ENCODE results near the gene IRF3.

DNA sequence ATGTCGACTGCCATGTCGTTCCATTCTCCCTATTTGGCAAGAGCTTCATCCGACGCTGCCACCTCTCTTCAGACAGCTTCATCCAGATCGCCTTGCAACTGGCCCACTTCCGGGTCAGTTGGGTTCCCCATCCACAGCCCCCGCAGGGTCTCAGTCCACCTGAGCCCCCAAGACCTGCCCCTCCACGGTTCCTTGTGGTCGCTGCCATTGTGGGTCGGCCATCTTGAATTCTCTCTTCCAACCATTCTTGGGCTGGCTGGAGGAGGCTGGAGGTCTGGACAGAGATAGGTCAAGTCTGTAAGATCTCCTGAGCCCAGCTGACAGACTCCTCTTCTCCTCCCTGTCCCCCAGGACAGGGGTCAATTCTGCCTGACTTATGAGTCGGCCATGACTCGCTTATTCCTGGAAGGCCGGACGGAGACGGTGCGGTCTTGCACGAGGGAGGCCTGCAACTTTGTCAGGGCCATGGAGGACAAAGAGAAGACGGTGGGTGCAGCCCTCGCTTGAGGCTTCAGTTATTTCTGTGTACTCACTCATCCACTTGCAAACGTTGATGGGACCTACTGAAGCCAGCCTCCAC lies 44.8 kb upstream of the IRF3 start:
- TF ChIP-seq TCF4 (CRISPR knock-in tag; IDR thresholded peaks at IDR 0.05; ENCODE audit: borderline replicate concordance): no peak
- TF ChIP-seq SNAI2 (CRISPR knock-in tag; IDR thresholded peaks at IDR 0.05): no peak
- no peak for TF ChIP-seq ARNTL (CRISPR knock-in tag; IDR thresholded peaks at IDR 0.05; ENCODE audit: borderline replicate concordance, low read depth)
- no peak for TF ChIP-seq ZNF565 (CRISPR knock-in tag; conservative IDR thresholded peaks at IDR 0.05; ENCODE audit: low read depth)
- TF ChIP-seq, protein P1, sequence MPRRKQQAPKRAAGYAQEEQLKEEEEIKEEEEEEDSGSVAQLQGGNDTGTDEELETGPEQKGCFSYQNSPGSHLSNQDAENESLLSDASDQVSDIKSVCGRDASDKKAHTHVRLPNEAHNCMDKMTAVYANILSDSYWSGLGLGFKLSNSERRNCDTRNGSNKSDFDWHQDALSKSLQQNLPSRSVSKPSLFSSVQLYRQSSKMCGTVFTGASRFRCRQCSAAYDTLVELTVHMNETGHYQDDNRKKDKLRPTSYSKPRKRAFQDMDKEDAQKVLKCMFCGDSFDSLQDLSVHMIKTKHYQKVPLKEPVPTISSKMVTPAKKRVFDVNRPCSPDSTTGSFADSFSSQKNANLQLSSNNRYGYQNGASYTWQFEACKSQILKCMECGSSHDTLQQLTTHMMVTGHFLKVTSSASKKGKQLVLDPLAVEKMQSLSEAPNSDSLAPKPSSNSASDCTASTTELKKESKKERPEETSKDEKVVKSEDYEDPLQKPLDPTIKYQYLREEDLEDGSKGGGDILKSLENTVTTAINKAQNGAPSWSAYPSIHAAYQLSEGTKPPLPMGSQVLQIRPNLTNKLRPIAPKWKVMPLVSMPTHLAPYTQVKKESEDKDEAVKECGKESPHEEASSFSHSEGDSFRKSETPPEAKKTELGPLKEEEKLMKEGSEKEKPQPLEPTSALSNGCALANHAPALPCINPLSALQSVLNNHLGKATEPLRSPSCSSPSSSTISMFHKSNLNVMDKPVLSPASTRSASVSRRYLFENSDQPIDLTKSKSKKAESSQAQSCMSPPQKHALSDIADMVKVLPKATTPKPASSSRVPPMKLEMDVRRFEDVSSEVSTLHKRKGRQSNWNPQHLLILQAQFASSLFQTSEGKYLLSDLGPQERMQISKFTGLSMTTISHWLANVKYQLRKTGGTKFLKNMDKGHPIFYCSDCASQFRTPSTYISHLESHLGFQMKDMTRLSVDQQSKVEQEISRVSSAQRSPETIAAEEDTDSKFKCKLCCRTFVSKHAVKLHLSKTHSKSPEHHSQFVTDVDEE (CRISPR knock-in tag; IDR thresholded peaks at IDR 0.05): no peak
- TF ChIP-seq TOX (CRISPR knock-in tag; IDR thresholded peaks at IDR 0.05; ENCODE audit: borderline replicate concordance): no peak

Measured in SK-N-SH treated with all-trans-retinoic acid at 6 μM for 48 hours (cell line).